ENCODE measurements around the gene FAM47B.

FAM47B gene

GRCh38 chrX:34942496-34942895 is at the start of gene FAM47B:
TSS of gene FAM47B (plus strand) at chrX:34942796. CDS start at chrX:34942832, 36 bp downstream.
- DNase-seq: no peak

GRCh38 chrX:34893741-34894140 is 48.9 kb upstream of the FAM47B start:
- peak; percentile 16 to 31 for DNase-seq

- no peak for DNase-seq
Measured at GRCh38 chrX:34900691-34901090, 41.9 kb upstream of the FAM47B start.

DNA sequence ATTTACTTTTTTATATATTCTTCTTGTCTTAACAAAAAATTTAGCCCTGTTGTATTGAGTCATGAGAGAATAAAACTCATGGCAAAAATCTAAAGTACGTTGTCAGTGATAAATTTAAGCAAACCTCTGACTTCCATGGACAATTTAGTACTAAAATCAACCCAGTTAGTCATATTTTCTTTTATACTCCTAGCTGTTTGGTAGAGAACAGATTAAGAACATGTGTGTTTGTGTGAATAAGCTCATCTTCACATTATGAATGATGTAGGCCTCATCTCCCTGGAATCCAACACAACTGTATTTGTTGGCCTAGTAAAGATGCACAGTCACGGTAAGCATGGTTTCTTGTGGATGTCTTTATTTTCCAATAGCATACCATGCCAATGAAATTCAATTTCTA is 40.8 kb upstream of the FAM47B start:
- DNase-seq: no peak

- DNase-seq: no peak
Measured at GRCh38 chrX:34903316-34903715, 39.3 kb upstream of the FAM47B start.

DNA sequence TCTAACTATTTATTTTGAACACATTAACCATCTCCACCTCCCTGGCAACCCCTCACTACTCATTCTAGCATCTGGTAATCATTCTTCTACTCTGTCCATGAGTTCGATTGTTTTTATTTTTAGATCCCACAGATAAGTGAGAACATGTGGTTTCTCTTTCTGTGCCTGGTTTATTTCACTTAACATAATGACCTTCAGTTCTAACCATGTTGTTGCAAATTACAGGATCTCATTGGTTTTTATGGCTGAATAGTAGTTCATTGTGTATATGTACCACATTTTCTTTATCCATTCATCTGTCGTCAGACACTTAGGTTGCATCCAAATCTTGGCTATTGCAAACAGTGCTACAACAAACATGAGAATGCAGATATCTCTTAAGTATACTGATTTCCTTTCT is 33.4 kb upstream of the FAM47B start:
- DNase-seq: no peak

DNA sequence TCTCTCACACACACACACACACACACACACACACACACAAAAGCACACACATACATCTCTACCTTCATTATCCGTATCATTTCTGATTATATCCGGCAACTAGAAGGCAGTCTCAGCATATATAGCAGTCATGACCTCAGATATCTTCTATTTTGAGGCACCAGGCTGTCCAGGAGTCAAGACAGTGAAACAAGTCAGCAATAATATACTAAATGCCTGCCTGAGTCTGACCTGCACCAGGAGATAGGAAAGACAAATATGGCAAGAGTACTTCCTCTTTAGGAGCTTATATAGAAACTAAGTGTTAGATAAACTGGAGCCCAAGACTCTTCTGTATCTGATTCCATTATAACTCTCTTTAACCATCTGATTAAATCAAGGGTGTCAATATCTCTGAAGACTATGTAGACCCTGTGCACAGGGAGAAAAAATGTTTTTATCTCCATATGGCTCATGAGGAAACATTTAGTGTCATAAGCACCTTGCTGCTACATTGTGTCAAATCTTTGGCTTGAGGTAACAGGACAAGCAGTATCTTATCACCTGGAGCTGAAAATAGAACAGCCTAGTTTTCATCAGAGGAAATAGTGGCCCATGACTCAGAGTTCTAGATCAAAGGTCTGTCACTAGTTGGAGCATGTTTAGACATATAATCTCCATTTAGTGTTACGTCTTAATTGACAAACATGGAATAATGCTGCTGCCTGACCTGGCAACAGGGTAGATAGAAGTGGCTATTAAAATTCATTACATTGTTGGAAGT is 27.0 kb upstream of the FAM47B start:
- DNase-seq: no peak

- DNase-seq: no peak
Measured at GRCh38 chrX:34917146-34917545, 25.4 kb upstream of the FAM47B start.

DNA sequence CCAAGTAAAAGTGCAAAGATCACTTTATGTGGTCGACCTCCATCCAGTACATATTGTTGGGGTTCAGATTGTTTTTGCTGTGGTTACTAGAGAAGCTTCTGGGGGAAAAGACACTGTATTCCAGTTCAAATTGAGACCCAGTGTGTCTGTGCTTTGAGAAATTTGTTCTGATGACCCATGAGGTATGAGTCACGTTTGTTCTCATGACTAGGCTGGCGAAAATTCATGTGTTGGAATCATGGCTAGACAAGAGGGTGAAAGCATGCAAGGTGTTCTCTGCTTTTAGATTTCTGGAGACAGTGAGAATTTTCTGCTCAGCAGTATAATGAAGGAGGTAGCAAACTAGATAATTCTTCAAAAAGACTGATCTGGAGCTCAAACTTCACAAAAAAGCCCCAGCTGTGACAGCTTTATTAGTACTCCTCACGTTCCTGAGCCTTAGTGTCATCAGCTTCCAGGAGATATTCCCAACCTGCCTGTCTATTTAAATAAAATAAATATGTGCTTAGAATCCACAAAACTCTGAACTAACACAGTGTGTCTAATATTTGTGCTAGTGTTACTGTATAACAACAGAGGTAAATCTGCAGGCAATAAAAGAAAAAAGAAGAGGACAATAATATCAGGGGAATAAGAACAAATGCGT is 24.4 kb upstream of the FAM47B start:
- DNase-seq: no peak

- DNase-seq: peak; percentile 18 to 63
Measured at GRCh38 chrX:34918856-34919255, 23.7 kb upstream of the FAM47B start.

GRCh38 chrX:34927866-34928265 is 14.7 kb upstream of the FAM47B start:
- DNase-seq: no peak

- DNase-seq: no peak
Measured at GRCh38 chrX:34943235-34943634, 639 bp downstream of the FAM47B start.

DNA sequence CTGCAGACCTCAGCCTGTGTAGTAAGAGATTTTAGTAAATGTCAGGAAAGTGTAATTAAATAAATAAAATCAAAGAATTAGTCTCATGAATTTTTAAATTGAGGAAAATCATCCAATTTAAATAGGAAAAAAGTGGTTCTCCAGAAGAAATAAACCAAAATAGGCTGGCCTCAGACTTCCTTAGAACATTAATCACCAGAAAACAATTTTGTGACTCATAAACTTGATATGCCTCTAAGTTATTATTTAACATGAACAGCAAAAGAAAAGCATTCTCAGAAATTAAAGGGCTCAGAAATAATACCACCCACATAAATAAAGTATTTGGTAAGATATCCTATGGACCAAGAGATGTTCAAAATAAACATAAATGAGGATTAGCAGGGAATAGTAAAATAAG is 14.3 kb downstream of the FAM47B start:
- DNase-seq: no peak

- DNase-seq: no peak
Measured at GRCh38 chrX:34961662-34962061, 19.1 kb downstream of the FAM47B start.

GRCh38 chrX:34972206-34972605 is 29.6 kb downstream of the FAM47B start:
- no peak for DNase-seq

DNA sequence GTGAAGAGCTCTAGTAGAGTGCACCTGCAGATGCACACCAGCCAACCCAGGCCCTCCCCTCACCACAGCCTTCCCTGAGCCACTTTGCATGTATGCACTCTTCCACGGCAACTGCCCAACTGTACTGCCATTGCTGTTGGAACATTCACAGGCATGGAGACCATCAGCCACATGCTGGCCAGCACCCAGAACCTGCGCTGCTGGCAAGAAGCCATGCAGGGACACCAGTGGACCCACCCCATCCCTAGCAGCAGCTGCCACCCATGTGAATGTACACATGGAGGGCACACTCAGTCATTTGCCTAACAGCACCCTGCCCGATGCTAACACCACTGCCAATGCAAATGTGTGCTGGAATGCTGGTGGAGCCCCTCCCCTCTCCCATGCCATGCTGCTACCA is 35.6 kb downstream of the FAM47B start:
- DNase-seq: peak; percentile 1 to 30

DNA sequence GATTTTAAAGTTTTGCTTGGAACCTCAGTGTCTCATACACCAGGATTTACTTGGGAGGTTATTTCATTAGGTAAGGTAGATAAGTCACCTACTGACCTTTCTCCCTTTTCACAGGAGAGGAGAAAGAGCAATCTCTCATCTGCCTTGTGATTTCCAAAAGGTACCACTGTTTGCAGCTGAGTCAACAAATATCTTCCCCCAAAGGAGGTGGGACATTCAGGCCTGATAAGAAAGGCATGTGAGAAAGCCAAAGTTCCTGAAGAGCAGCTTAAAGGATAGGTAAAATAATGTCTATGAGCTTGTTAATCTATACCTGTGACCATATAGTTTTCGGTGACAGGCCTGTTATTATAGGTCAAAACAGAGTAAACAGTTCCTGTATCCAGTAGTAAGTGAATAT is 45.0 kb downstream of the FAM47B start:
- no peak for DNase-seq

Data from NCI-H526 (cell line).